Lower leg skin (tissue), 4 donors: ENCODE data around the gene SEPTIN2. TPM values are rescaled to one million over a fixed set of nuclear protein-coding genes. Genes with fewer than 3 reads are reported as not detected.

Experiments
- DNase-seq, 2 donors: peaks; one replicate each; pipeline ENCODE4 v3.0.0-alpha.2; 2019; ENCODE audit warnings: low spot score in 2 of 2
- H3K4me3 ChIP-seq: fragments of 200-600 bp; sonication (generic); 2 replicates; pipeline ENCODE4 v1.5.1; 2017; ENCODE audit warnings: mild to moderate bottlenecking, low read depth; ENCODE audit not compliant: poor library complexity, severe bottlenecking
- CTCF ChIP-seq, 3 donors: fragments of 450-650 bp; IDR thresholded peaks; one replicate each; pipeline ENCODE4 v1.5.1; 2016; ENCODE audit warnings: antibody characterized with exemption in 3 of 3, mild to moderate bottlenecking in 3 of 3, moderate library complexity in 2 of 3
- POLR2A ChIP-seq, 2 donors: fragments of 450-650 bp; IDR thresholded peaks; one replicate each; pipeline ENCODE4 v1.6.1; 2016 to 2017; ENCODE audit warnings: antibody characterized with exemption in 2 of 2, mild to moderate bottlenecking in 1 of 2, moderate library complexity in 1 of 2
- WGBS, 2 donors: methylation state at CpG; one replicate each; pipeline ENCODE4 v1.1.5; 2018; 5-methylcytosine and 5-hydroxymethylcytosine counted together
- intact Hi-C: fragments of 100-400 bp; cut with DNase I; formaldehyde crosslinking; loops from one replicate; pipeline ENCODE4 v1.15.0; 2023; ENCODE audit warnings: low total_unique reads
- total RNA-seq, 4 donors: library from RNA; depleted of rRNA; stranded (reverse); fragments of >200 nt; gene quantifications; one replicate each; pipeline ENCODE4 v1.1.0, GENCODE V29; 2016

The SEPTIN2 gene
- total RNA-seq, 4 donors from 2014 or later, result 97.3 to 164 (median 124) TPM

DNA sequence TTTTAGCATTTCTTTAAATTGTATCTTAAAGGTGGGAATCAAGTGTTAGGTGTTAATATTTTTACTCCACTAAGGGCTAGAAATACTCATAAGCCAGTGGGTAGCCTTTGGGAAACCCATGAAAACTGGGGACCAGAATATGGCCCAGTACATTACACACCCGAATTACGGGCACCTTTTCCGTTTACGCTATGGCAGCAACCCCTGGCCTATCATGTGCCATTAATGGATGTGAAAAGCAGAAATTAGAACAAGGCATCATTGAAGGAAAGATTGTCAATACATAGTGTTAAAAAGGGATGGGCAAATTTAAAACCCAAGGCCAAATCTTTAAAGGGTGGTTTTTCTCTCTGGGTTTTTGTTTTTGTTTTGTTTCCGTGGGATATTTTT, 41.1 kb downstream of the SEPTIN2 start:
- WGBS, 2 donors, result 8 to 14% methylated on average over 5 of the region's 5 CpGs
- intact Hi-C loops, result no loop called here
- no peak for DNase-seq
- no peak for TF ChIP-seq POLR2A (IDR thresholded peaks at IDR 0.05)
- TF ChIP-seq CTCF (IDR thresholded peaks at IDR 0.05), result no peak
- H3K4me3 ChIP-seq, result peak overlapping the region; percentile 70

DNA sequence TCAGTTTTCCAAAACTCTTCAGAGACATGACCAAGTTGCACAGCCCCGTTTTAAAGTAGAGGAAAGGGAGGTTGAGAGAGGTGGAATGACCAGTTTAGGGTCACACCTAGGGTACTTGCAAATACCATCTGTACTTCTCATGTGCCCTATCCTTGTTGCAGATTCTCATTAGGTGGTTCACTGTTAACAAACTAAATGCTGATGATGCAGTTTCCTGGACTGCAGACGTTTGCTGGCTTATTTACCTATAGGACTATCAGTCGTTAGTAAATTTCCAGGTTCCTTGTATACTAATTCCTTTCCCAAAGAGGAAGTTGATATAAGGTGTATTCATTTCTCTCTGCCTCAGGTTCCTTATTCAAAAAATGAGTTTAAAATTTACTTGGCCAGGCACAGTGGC, 41.8 kb downstream of the SEPTIN2 start:
- 32 to 34% methylated on average over 3 of the region's 3 CpGs for whole genome bisulfite sequencing, 2 donors
- no peak overlapping the region for H3K4me3 ChIP-seq
- TF ChIP-seq POLR2A (IDR thresholded peaks at IDR 0.05) (no peak), CTCF (IDR thresholded peaks at IDR 0.05) (no peak)
- intact Hi-C loops, result no loop called here
- no peak for DNase-seq

DNA sequence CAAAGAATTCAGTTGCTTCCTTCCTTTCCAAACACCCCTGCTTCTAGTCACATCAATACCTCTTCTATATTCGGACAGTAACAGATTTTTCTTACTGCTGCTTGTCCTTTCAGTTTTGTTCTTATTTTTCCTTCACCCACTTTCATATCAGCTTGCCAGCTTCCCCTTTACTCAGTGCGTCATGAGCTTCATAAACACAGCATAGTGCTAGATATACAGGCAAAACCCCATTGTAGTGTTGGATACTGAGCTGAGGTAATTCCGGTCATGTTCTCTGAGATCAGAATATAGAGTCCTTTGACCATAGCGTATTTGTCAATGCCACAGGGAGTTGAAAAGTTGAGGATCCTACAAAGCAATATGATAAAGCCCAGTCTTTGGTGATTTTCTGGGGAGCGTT, 42.7 kb downstream of the SEPTIN2 start:
- intact Hi-C loops, result no loop called here
- 81 to 83% methylated on average over 5 of the region's 5 CpGs for WGBS, 2 donors
- DNase-seq, result no peak
- no peak overlapping the region for H3K4me3 ChIP-seq
- no peak for TF ChIP-seq POLR2A (IDR thresholded peaks at IDR 0.05)
- TF ChIP-seq CTCF (IDR thresholded peaks at IDR 0.05), result no peak

DNA sequence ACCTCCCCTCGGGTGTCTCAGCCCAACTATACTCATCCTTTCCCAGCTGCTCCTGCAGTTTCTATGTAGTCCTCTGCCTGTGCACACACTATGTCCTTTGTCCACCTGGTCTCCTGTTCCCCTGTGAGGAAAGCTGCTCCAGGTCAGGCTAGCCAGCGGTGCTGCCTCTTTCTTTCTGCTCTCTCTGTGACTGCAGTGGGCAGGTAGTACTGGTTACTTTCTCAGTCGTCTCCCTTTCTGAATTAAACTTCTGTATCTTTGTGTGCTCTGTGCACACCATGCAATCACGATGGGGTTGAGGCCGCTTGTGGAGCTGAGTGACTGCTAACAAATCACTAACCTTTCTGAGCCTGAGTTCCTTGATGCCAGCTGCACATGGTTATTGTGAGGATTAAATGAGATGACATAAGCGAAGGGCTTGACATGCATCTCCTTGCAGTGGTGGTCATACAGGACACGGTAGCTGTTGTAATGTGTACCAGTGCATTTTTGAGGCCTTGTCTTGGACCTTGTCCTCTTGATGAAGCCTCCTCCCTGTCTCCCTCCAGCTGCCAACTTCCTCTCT, 43.8 kb downstream of the SEPTIN2 start:
- TF ChIP-seq POLR2A (IDR thresholded peaks at IDR 0.05) (no peak), CTCF (IDR thresholded peaks at IDR 0.05) (no peak)
- intact Hi-C loops, result no loop called here
- H3K4me3 ChIP-seq, result no peak overlapping the region
- no peak for DNase-seq
- WGBS, 2 donors, result 78 to 81% methylated on average over 7 of the region's 7 CpGs

GRCh38 chr2:241363426-241363825, 47.7 kb downstream of the SEPTIN2 start:
- DNase-seq, result no peak
- 85 to 86% methylated on average over 7 of the region's 7 CpGs for WGBS, 2 donors
- H3K4me3 ChIP-seq, result no peak overlapping the region
- intact Hi-C loops, result no loop called here
- TF ChIP-seq POLR2A (IDR thresholded peaks at IDR 0.05), result no peak
- TF ChIP-seq CTCF (IDR thresholded peaks at IDR 0.05), result no peak

GRCh38 chr2:241364781-241365180, 49.1 kb downstream of the SEPTIN2 start:
- no peak overlapping the region for H3K4me3 ChIP-seq
- WGBS, 2 donors, result 71 to 77% methylated on average over 2 of the region's 2 CpGs
- TF ChIP-seq CTCF (IDR thresholded peaks at IDR 0.05) (no peak), POLR2A (IDR thresholded peaks at IDR 0.05) (no peak)
- DNase-seq, result no peak
- intact Hi-C loops, result no loop called here
